Keratinocyte (primary cell): Measurements from ENCODE around the gene ATF7. TPM values are rescaled to one million over a fixed set of nuclear protein-coding genes. Genes with fewer than 3 reads are reported as not detected.

ENCODE experiments used
- DNase-seq: peaks from one replicate; pipeline ENCODE4 v3.0.0-alpha.2; 2011; ENCODE audit warnings: low read depth, missing footprints, low spot score
- FAIRE-seq: peaks from 2 replicates; lab custom pipeline; 2011; peaks lifted over from hg19 to GRCh38; lab: Jason Lieb, UNC
- H2AFZ ChIP-seq: 2 replicates; pipeline ENCODE4 v1.6.0; 2012; ENCODE audit warnings: low read length, control low read depth, inconsistent platforms; ENCODE audit not compliant: control insufficient read depth
- H3K27ac ChIP-seq: 2 replicates; pipeline ENCODE4 v1.5.1; 2011; ENCODE audit warnings: low read length; ENCODE audit not compliant: control insufficient read depth, insufficient read depth
- H3K27me3 ChIP-seq: 3 replicates; pipeline ENCODE4 v1.6.0; 2011; ENCODE audit warnings: low read length; ENCODE audit not compliant: control insufficient read depth, insufficient read depth; ENCODE audit errors: extremely low read depth
- H3K36me3 ChIP-seq, 2 experiments: 2 replicates in 1 of 2; 3 replicates in 1 of 2; pipeline ENCODE4 v1.5.1; 2011; ENCODE audit warnings: low read length in 2 of 2, mild to moderate bottlenecking in 1 of 2; ENCODE audit not compliant: control insufficient read depth in 2 of 2, insufficient read depth in 2 of 2; ENCODE audit errors: extremely low read depth in 1 of 2
- H3K4me1 ChIP-seq: 3 replicates; pipeline ENCODE4 v1.5.1; 2011; ENCODE audit warnings: low read length; ENCODE audit not compliant: control insufficient read depth, insufficient read depth; ENCODE audit errors: extremely low read depth
- H3K4me2 ChIP-seq: 3 replicates; pipeline ENCODE4 v1.6.0; 2011; ENCODE audit warnings: low read depth, low read length; ENCODE audit not compliant: control insufficient read depth, insufficient read depth; ENCODE audit errors: extremely low read depth
- H3K4me3 ChIP-seq, 3 experiments: fragments of 200-600 bp in 1 of 3; sonication (generic) in 1 of 3; 2 replicates in 2 of 3; 3 replicates in 1 of 3; pipeline ENCODE4 v1.5.1; 2011 to 2016; ENCODE audit warnings: low read length in 3 of 3, mild to moderate bottlenecking in 3 of 3, control low read depth in 2 of 3, inconsistent platforms in 1 of 3, low read depth in 1 of 3, mixed read lengths in 1 of 3, mixed run types in 1 of 3, moderate library complexity in 1 of 3; ENCODE audit not compliant: control insufficient read depth in 2 of 3, insufficient read depth in 2 of 3; ENCODE audit errors: extremely low read depth in 1 of 3
- H3K79me2 ChIP-seq: 2 replicates; pipeline ENCODE4 v1.6.0; 2012; ENCODE audit warnings: low read length; ENCODE audit not compliant: control insufficient read depth, insufficient read depth
- H3K9ac ChIP-seq: 3 replicates; pipeline ENCODE4 v1.6.0; 2011; ENCODE audit warnings: low read length; ENCODE audit not compliant: control insufficient read depth, insufficient read depth; ENCODE audit errors: extremely low read depth
- H3K9me1 ChIP-seq: 3 replicates; pipeline ENCODE4 v1.6.0; 2011; ENCODE audit warnings: low read length; ENCODE audit not compliant: control insufficient read depth, insufficient read depth; ENCODE audit errors: extremely low read depth
- H3K9me3 ChIP-seq: 2 replicates; pipeline ENCODE4 v1.5.1; 2012; ENCODE audit warnings: low read depth, low read length; ENCODE audit not compliant: control insufficient read depth
- H4K20me1 ChIP-seq: 3 replicates; pipeline ENCODE4 v1.6.0; 2011; ENCODE audit warnings: low read length; ENCODE audit not compliant: control insufficient read depth, insufficient read depth; ENCODE audit errors: extremely low read depth
- EZH2 ChIP-seq: IDR thresholded peaks from one replicate; pipeline ENCODE4 v1.6.1; 2012; ENCODE audit warnings: inconsistent platforms, mild to moderate bottlenecking, low read length, moderate library complexity
- dilution Hi-C: fragments of 300-500 bp; cut with MboI; formaldehyde crosslinking; loops from one replicate; pipeline ENCODE4 v1.7.0; 2020; ENCODE audit warnings: low sequenced_read_pairs; ENCODE audit not compliant: extremely low pct_ligation_motif_present
- polyA plus RNA-seq, 5 experiments: library from polyadenylated mRNA; depleted of rRNA in 3 of 5; stranded (reverse) in 3 of 5; stranded (forward) in 1 of 5; unstranded in 1 of 5; fragments of >200 nt; gene quantifications; 1 replicate in 1 of 5; 2 replicates in 3 of 5; 3 replicates in 1 of 5; pipeline versions ENCODE4 v1.2.1 to v1.2.3, GENCODE V29; 2011 to 2012; ENCODE audit warnings: missing spikeins in 2 of 5, low read depth in 1 of 5, low replicate concordance in 1 of 5
- TF ChIP-seq, protein P1 (sequence below), 3 experiments: IDR thresholded peaks in 1 of 3; conservative IDR thresholded peaks in 1 of 3; optimal IDR thresholded peaks in 1 of 3; 2 replicates in 2 of 3; 3 replicates in 1 of 3; pipeline versions ENCODE3 to v1.5.1; 2011; ENCODE audit warnings: low read length in 3 of 3, mild to moderate bottlenecking in 3 of 3, moderate library complexity in 2 of 3, control low read depth in 1 of 3, inconsistent platforms in 1 of 3; ENCODE audit not compliant: insufficient read depth in 2 of 3; ENCODE audit errors: extremely low read depth in 1 of 3

The ATF7 gene
- polyA plus RNA-seq, 1 donor (not counting 4 experiments of a cell fraction or from before 2014, with no cell fraction given): 16.3 TPM

- peak overlapping the region; percentile 51 for H3K27ac ChIP-seq
These were observed 65.1 kb downstream of the ATF7 start for GRCh38 chr12:53560912-53561589.

GRCh38 chr12:53560351-53560750 lies 65.8 kb downstream of the ATF7 start:
- no peaks in the 10 kb centered on the region for H3K9me1 ChIP-seq
- H2AFZ ChIP-seq: no peak overlapping the region
- H3K4me3 ChIP-seq: no peak overlapping the region
- H3K9me3 ChIP-seq: no peaks in the 10 kb centered on the region
- no peaks in the 10 kb centered on the region for H3K79me2 ChIP-seq
- no peak for DNase-seq
- no peak for TF ChIP-seq EZH2
- TF ChIP-seq, protein P1, sequence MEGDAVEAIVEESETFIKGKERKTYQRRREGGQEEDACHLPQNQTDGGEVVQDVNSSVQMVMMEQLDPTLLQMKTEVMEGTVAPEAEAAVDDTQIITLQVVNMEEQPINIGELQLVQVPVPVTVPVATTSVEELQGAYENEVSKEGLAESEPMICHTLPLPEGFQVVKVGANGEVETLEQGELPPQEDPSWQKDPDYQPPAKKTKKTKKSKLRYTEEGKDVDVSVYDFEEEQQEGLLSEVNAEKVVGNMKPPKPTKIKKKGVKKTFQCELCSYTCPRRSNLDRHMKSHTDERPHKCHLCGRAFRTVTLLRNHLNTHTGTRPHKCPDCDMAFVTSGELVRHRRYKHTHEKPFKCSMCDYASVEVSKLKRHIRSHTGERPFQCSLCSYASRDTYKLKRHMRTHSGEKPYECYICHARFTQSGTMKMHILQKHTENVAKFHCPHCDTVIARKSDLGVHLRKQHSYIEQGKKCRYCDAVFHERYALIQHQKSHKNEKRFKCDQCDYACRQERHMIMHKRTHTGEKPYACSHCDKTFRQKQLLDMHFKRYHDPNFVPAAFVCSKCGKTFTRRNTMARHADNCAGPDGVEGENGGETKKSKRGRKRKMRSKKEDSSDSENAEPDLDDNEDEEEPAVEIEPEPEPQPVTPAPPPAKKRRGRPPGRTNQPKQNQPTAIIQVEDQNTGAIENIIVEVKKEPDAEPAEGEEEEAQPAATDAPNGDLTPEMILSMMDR (optimal IDR thresholded peaks at IDR 0.05 in 1 of 3, IDR thresholded peaks at IDR 0.05 in 1 of 3, conservative IDR thresholded peaks at IDR 0.05 in 1 of 3; ENCODE audit: extremely low read depth in 1 of 3, insufficient read depth in 2 of 3, low read length in 3 of 3): no peak
- no peaks in the 10 kb centered on the region for H3K36me3 ChIP-seq
- no peak for FAIRE-seq
- dilution Hi-C loops: no loop called here
- no peak overlapping the region for H3K4me2 ChIP-seq
- no peak overlapping the region for H3K27ac ChIP-seq
- no peaks in the 10 kb centered on the region for H3K27me3 ChIP-seq
- peaks cover 16% of the 10 kb centered on the region for H3K4me1 ChIP-seq
- no peak overlapping the region for H3K9ac ChIP-seq
- no peaks in the 10 kb centered on the region for H4K20me1 ChIP-seq

More at GRCh38 chr12:53560912-53561589, 65.1 kb downstream of the ATF7 start:
- FAIRE-seq (no peak), DNase-seq (no peak)
- TF ChIP-seq, protein P1 (optimal IDR thresholded peaks at IDR 0.05 in 1 of 3, IDR thresholded peaks at IDR 0.05 in 1 of 3, conservative IDR thresholded peaks at IDR 0.05 in 1 of 3; ENCODE audit: extremely low read depth in 1 of 3, insufficient read depth in 2 of 3, low read length in 3 of 3): no peak
- no peak for TF ChIP-seq EZH2
- Histone ChIP-seq H3K36me3 (no peaks in the 10 kb centered on the region), H2AFZ (no peak overlapping the region), H4K20me1 (no peaks in the 10 kb centered on the region), H3K4me2 (peak overlapping the region; percentile 73), H3K9ac (no peak overlapping the region), H3K79me2 (no peaks in the 10 kb centered on the region), H3K27me3 (no peaks in the 10 kb centered on the region), H3K9me3 (no peaks in the 10 kb centered on the region), H3K9me1 (no peaks in the 10 kb centered on the region), H3K4me3 (no peak overlapping the region), H3K4me1 (peaks cover 16% of the 10 kb centered on the region)
- dilution Hi-C loops: no loop called here
